ENCODE data around the gene COPS4.

DNA sequence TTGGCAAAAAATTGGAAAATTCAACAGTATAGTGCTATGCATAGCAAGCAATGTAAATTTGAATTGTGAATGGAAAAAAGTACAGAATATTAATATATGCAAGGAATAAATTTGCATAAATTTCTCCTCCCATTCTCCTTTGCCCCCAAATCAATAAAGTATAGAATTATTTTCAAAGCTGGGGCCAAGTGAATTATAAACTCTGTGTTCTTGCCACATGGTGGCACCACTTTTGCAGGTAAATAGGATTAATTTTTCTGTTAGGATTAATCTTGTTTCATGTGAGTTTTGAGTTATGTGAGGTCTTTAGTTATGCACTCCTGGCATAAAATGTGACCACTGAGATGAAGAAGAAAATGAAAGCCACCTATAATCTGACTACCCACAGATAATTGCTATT, 19.9 kb downstream of the COPS4 start:
- no peak for TF ChIP-seq POLR2A (IDR thresholded peaks at IDR 0.05)
- TF ChIP-seq CTCF (IDR thresholded peaks at IDR 0.05) = peak in 2 of 4 experiments; percentile 24 to 38
